ENCODE measurements around the gene OGDH. TPM values are rescaled to one million over a fixed set of nuclear protein-coding genes. Genes with fewer than 3 reads are reported as not detected.
"Not testable (repeated sequence)": the region's sequence is repeated elsewhere in the genome, so short reads cannot be mapped to it uniquely, and the experiment has no call there.

The OGDH gene
- total and polyA plus RNA-seq, 8 donors = 46.6 to 184 (median 56.1) TPM

GRCh38 chr7:44561962-44562621, 44.3 kb upstream of the OGDH start:
- Histone ChIP-seq H3K4me1 (peaks cover 0 to 4% of the 10 kb centered on the region in 2 donors), H3K27ac (no peak overlapping the region), H3K4me3 (no peak overlapping the region), H3K27me3 (no peaks in the 10 kb centered on the region), H3K36me3 (peaks cover 0 to 42% of the 10 kb centered on the region in 2 donors), H3K9me3 (no peaks in the 10 kb centered on the region)
- ATAC-seq = no peak
- no peak for TF ChIP-seq CTCF (IDR thresholded peaks at IDR 0.05)
- intact Hi-C loops (cut with DNase I) = no loop called here
- peak in 1 of 4 donors; percentile 31 for DNase-seq

- H3K27ac ChIP-seq; DNase-seq; H3K9me3 ChIP-seq; H3K4me1 ChIP-seq; intact Hi-C loops (cut with DNase I); ATAC-seq; H3K4me3 ChIP-seq; H3K27me3 ChIP-seq: not testable (repeated sequence)
- H3K36me3 ChIP-seq = peaks cover 0 to 47% of the 10 kb centered on the region in 2 donors
Observed at GRCh38 chr7:44562622-44562962, 43.8 kb upstream of the OGDH start.

GRCh38 chr7:44563171-44563679, 43.2 kb upstream of the OGDH start:
- Histone ChIP-seq H3K9me3 (no peaks in the 10 kb centered on the region), H3K4me1 (peaks cover 0 to 4% of the 10 kb centered on the region in 2 donors), H3K36me3 (peaks cover 0 to 53% of the 10 kb centered on the region in 2 donors), H3K4me3 (no peak overlapping the region), H3K27me3 (no peaks in the 10 kb centered on the region), H3K27ac (no peak overlapping the region)
- intact Hi-C loops (cut with DNase I) = no loop called here
- TF ChIP-seq CTCF (IDR thresholded peaks at IDR 0.05) = no peak
- DNase-seq (no peak), ATAC-seq (no peak)

GRCh38 chr7:44564606-44565005, 41.8 kb upstream of the OGDH start:
- intact Hi-C loops (cut with DNase I) = loop anchor here in 1 of 2 donors (5.0 kb wide), 1 partner anchor 322 kb away; no protein-coding TSS in a partner anchor
- DNase-seq (no peak), ATAC-seq (no peak)
- H3K27ac ChIP-seq = no peak overlapping the region
- no peaks in the 10 kb centered on the region for H3K9me3 ChIP-seq
- no peaks in the 10 kb centered on the region for H3K27me3 ChIP-seq
- no peak overlapping the region for H3K4me3 ChIP-seq
- peaks cover 0 to 67% of the 10 kb centered on the region in 2 donors for H3K36me3 ChIP-seq
- H3K4me1 ChIP-seq = peaks cover 0 to 4% of the 10 kb centered on the region in 2 donors
- no peak for TF ChIP-seq CTCF (IDR thresholded peaks at IDR 0.05)

GRCh38 chr7:44565097-44565794, 41.2 kb upstream of the OGDH start:
- DNase-seq (peak in 3 of 4 donors; percentile 40 to 91 (median 52)), ATAC-seq (peak; percentile 96)
- no peaks in the 10 kb centered on the region for H3K9me3 ChIP-seq
- H3K27ac ChIP-seq = no peak overlapping the region
- no peak overlapping the region for H3K4me3 ChIP-seq
- H3K27me3 ChIP-seq = no peaks in the 10 kb centered on the region
- H3K4me1 ChIP-seq = peaks cover 0 to 4% of the 10 kb centered on the region in 2 donors
- intact Hi-C loops (cut with DNase I) = loop anchor here in 1 of 2 donors (5.0 kb wide), 1 partner anchor 323 kb away; no protein-coding TSS in a partner anchor
- peaks cover 0 to 73% of the 10 kb centered on the region in 2 donors for H3K36me3 ChIP-seq
- TF ChIP-seq CTCF (IDR thresholded peaks at IDR 0.05) = peak; percentile 91 to 97
